ENCODE measurements around the gene YIF1A.

- TF ChIP-seq EZH2 (IDR thresholded peaks at IDR 0.05; ENCODE audit: insufficient read depth, poor library complexity, severe bottlenecking) = no peak
- no peak for TF ChIP-seq EZH2phosphoT487 (IDR thresholded peaks at IDR 0.05; ENCODE audit: insufficient read depth, low read depth)
Measured at GRCh38 chr11:66281776-66282467, 7.0 kb downstream of the YIF1A start.
